HG03025 (cell line): ENCODE results near the gene ZNF624.
"Not testable (repeated sequence)": the region's sequence is repeated elsewhere in the genome, so short reads cannot be mapped to it uniquely, and the experiment has no call there.

Source experiments
- ATAC-seq: cut with Tn5 transposase; IDR thresholded peaks from one replicate; pipeline ENCODE4 v1.9.1; 2021; ENCODE audit warnings: mild to moderate bottlenecking, moderate library complexity; ENCODE audit not compliant: unreplicated experiment, low FRiP score

ZNF624 gene

DNA sequence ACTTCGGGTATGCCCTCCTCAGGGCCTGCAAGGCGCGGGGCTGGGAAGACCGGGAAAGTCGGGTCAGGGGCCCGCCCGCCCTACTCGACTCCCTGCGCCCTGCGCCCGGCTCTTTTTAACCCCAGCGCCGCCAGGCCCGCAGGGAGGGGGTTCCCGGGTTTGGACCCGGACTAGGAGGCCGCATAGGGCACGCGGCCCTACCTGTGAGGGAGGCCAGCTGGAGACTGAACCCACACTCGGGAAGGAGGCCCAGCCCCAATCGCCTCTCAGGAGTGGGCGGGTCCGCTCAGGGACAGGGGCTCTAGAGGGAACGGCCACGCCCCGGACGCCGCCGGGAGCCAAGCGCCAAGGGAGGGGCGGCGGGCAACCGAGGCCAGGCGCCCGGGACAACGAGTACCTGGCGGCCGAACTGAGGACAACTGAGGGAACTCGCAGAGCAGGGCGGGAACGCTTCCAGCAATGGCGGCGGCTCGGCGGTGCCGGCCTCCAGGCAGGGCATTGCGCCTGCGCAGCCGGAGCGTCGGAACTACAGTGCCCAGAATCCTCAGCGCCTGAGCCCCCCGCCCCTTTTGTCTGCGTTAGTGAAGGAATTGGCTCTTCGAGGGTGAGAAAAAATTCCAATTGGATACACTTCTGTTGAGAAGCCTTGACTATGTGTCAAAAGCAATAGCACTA is at the start of gene ZNF624:
Gene ZNF624 (minus strand): TSS at position 484 of the 675 bp plus-strand sequence.
- peak; percentile 93 for ATAC-seq

DNA sequence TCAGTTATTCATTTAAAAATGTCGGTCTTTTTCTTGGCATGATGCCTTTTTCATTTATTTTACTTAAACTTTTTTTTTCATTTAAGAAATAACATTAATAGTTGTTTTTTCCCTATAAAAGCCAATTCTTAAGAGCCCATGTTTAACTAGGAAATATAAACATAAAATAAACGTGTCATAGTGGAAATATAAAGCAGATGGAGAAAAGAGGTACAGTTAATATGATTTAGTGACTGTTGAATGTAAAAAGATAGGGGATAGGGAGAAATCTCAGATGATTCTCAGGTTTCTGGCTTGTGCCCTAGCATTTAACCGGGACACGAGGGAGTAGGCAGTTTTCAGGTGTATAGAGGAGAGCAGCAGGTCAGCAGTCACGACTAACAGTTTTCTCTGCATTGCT is 44.0 kb upstream of the ZNF624 start:
- ATAC-seq = not testable (repeated sequence)

DNA sequence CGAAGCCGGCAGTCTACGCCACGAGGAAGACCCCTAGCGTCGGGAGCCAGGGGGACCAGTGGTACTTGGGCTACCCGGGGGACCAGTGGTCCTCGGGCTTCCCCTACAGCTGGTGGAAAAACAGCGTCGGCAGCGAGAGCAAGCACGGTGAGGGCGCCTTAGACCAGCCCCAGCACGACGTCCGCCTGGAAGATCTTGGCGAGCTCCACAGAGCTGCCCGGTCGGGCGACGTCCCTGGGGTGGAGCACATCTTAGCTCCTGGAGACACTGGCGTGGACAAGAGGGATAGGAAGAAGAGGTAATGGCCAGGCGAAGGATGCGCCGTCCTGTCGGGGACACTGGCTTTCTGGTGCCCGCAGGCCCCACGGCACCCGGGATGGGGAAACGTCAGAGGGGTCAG is 36.8 kb upstream of the ZNF624 start:
- not testable (repeated sequence) for ATAC-seq

DNA sequence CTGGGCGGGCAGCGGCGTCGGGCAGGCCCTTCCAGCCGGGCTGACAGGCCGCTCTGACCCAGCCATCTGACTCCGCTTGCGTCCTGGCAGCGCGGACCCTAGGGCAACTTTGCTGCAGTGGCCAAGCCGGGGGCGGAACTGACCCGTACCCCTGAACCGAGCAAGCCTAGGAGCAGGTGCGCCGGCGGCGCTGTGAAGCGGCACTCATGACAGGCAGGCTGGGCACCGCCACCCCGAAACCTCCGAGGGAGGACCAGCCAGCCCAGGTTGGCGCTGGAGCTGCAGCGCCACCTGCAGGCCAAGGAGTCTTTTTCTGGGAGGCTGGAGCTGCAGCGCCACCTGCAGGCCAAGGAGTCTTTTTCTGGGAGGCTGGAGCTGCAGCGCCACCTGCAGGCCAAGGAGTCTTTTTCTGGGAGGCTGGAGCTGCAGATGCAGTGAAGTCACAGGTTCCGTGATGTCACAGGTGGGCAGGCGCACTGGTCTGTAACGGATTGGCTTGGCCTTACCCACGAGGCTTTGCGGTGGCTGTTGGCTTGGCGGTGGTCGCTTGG is 36.2 kb upstream of the ZNF624 start, which contains the start of gene CCDC144A:
Gene CCDC144A (plus strand): TSS at position 511 of the 551 bp plus-strand sequence. CDS start 160 bp downstream, outside the sequence.
- ATAC-seq = not testable (repeated sequence)

DNA sequence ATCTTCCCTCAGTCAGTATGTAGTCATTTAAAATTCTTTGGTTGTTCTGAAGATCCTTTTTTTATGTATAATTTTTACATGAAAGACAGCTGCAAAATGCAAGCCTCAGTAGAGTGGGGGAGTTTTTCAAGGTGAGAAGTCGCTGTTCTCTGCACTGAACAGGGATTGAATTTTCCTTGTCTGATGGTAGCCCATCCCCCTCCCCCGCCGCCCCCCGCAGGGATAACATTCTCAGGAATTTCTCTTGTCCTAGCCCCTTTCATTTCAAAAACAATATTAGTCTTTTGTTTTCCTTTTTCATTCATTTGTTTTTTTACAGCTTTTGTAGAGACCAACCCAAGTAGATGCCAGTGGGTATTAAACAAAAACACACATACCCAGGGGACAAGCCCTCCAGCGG is 33.5 kb upstream of the ZNF624 start:
- not testable (repeated sequence) for ATAC-seq

DNA sequence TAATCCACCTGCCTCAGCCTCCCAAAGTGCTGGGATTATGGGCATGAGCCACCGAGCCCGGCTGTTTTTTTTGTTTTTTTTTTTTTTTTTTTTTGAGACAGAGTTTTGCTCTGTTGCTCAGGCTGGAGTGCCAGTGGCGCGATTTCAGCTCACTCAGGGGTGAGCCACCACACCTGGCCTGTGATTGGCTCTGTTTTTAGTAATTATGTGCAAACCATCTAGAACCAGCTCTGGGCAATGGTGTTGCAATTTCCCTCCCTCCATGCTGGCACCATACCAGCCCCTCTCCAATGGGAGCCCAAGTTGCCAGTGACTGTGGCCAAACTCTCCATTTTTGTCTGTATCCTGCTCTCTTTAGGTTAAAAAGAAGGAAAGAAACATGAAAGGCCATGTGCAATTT is 32.4 kb upstream of the ZNF624 start:
- not testable (repeated sequence) for ATAC-seq

DNA sequence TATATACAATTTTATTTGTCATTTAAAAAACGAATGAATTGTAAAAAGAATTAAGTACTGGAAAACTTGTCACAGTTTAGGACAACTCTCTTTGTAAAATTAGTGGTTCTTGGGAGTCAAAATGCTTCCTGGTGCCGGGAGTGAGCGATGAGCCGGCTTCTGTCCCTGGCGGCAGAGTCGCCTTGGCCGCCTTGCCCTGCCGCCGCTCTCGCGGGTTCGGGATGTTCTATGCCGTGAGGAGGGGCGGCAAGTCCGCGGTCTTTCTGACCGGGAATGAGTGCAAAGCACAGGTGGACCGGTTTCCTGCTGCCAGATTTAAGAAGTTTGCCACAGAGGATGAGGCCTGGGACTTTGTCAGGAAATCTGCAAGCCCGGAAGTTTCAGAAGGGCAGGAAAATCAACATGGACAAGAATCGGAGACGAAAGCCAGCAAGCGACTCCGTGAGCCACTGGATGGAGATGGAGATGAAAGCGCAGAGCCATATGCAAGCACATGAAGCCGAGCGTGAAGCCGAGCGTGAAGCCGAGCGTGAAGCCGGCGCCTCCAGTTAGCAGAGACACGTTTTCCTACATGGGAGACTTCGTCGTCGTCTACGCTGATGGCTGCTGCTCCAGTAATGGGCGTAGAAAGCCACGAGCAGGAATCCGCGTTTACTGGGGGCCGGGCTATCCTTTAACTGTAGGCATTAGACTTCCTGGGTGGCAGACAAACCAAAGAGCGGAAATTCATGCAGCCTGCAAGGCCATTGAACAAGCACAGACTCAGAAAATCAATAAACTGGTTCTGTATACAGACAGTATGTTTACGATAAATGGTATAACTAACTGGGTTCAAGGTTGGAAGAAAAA is 29.9 kb upstream of the ZNF624 start:
- ATAC-seq = not testable (repeated sequence)

DNA sequence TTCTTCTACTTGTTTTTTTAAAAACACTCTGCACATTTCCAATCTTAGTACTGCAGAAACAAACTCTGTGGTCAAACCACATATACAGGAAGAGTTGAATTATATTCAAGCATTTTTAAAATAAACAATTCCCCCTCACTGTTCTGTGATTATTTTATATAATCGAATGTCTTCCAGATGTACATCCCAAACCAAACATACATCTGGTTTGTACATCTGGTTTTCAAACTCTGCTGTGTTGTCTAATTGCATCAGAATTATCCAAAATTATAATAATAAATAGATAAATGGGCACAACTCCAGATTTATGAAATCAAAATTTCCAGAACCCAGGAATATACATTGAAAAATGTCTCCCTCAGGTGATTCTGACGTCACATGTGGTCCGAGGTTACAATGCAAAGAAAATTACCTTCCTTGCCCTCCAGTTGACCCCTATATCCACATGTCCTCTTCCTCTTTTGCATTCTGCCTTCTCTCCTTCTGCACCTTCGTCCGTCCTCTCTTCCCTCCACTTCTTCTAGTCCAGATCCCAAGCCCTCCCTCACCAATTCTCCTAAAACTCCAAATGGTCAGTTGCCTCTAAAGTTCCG is 23.1 kb upstream of the ZNF624 start:
- ATAC-seq = no peak

DNA sequence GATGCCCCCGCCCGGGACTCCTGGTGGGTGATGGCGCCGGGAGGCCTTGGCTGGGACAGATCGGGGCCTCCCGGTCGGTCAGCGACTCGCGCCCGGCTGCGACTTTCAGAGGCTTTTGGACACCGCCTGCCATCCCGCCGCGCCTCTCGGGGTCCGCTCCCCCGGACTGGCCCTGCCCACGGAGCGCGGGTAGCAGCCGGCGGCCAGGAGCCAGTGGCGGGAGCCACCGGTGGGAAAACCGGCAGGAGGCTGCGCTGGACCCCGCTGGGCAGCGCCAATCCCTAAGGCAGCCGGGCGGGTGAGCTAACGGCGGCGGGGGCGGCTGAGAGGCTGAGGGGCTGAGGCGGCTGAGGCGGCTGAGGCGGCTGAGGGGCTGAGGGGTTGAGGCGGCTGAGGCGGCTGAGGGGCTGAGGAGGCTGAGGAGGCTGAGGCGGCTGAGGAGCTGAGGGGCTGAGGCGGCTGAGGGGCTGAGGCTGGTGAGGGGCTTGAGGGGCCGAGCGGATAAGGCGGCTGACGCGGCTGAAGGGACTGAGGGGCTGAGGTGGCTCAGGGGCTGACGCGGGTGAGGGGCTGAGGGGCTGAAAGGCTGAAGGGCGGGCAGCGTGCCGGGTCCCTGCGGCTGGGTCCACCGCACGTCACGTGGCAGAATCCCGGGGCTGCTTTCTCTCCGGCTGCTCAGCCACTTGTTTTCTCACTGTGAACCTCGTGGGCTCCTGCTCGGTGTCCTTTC is 13.4 kb upstream of the ZNF624 start:
- not testable (repeated sequence) for ATAC-seq

DNA sequence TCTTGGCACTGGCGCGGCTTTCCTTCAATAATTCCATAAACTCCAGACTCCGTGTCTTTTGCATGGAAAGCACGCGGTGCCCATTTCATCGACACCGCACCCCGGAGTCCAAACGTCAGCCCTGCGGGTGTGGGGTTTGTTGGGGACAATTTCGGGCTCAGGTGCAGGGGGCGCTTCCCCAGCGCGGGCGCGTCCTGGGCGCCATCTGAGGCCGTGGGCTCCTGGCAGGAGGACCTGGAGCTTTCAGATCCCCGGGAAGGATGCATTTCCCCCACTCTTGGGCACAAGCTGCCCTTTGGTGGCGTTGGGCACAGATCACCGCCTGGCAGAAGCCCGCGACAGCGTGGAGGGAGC is 12.9 kb upstream of the ZNF624 start:
- ATAC-seq = not testable (repeated sequence)

DNA sequence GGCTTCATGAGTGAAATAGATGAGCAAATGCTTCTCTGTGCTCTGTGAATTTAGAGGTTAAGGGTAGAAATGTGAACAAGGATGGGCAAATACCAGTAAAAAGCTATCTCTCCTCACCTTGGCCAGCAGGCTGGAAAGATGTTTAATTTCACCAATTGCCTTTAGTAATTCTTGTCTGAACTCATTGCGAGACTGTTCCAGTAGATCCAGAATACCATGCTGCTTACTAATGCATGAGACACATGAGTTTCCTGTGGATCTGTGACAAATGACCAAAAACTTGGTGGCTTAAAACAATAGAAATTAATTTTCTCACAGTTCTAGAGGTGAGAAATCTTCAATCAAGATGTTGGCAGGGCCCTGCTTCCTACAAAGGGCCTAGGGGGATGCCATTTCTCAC is 9.3 kb upstream of the ZNF624 start:
- no peak for ATAC-seq

DNA sequence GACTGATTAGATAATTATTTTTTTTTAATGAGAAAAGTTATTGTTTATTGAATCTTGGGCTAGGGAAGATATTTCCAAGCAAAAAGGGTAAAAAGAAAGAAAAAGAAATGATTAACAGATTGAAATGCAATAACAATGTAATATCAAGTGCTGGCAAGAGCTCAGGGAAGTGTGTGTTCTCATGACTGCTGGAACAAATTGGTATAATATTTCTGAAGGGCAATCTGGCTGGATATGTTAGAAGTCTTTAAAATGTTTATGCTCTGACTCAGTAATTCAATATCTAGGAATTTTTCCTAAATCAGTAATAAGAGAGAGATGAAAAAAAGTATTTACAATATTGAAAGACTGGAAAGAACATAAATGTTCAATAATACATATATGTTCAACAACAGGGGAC is 7.6 kb upstream of the ZNF624 start:
- ATAC-seq = no peak

DNA sequence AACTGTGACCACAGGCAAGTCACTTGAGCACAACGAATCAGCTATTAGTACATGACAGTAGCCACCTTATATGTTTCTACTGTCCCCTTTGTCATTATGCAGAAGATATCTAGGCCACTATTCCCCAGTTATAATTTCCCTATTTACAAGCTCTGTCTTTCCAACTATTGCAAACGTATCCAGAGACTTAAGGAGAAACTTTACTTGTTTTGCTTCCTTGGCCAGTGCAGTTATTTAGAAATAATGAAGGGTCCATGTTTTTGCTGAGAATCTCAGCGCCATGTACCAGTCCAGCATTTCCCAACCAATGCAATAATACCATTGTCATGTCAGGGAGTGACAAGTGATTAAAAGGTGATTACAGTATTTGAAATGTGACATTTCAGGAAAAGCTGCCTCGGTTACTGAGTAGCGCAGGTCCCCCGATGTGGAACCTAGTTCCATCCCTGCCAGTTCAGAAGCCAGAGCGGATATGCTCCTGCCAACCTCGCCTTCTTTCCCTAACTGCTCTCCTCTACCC is 743 bp downstream of the ZNF624 start:
- no peak for ATAC-seq

DNA sequence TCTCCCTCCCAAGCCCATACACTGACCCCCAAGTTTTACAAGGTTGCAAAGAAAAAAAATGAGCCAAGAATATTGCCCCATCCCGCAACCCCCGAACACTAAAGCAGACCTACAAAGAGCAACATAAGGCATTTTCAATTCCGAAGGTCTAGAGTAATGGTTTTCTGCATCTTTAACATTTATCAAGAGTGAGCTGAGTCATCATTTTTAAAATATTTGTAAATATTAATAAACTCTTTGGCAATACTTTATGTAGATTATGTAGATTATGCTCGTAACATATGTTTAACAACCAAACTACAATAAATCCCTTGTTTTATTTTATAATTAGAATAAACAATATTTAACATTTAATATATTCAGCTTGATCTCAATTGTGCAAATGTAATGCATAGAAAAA is 1.4 kb downstream of the ZNF624 start:
- ATAC-seq = no peak

DNA sequence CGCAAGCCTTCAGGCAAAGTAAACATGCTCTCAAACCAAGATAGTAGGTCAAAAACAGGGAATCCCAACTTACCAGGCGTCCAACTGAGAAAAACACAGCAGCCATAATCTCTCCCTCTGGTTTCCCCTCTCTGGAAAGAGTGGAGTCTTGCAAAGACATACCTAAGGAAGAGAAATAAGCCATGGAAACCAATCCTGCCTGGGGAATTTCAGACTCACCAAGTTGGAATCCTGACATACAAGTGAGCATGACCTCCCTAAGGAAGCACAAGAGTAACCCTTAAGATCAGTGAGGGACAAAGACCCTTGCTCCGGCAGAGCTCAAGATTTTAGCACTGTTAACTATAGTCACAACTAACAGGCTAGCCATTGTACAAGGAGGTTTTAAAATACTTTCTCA is 4.1 kb downstream of the ZNF624 start:
- no peak for ATAC-seq

DNA sequence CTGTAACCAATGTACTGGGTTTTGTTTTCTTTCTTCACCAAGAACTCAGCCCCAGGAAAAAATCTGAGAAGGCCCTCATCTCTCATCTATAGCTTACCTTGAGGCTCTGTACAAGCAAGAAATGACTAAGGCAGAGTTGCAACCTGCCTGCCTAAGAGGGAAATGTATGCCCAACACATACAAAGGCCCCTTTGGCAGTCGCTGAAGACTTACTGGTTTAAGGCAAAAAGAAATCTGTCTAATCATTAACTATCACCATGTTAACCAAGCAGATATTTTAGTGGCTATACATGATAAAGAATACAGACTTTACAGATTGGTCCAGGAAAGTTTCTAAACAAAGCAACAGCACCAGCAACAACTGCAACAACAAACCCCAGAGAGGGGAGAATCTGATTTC is 14.2 kb downstream of the ZNF624 start:
- ATAC-seq = no peak

DNA sequence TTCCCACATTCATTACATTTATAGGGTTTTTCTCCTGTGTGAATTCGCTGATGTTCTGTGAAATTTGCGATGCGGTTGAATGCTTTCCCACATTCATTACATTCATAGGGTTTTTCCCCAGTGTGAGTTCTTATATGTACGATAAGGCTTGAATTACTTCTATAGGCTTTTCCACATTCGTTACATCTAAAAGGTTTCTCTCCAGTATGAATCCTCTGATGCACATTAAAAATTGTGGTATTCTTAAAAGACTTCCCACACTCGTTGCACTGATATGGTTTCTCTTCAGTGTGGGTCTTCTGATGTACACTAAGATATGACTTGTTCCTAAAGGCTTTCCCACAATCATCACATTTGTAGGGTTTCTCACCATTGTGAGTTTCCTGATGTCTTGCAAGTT is 30.4 kb downstream of the ZNF624 start:
- ATAC-seq = no peak

DNA sequence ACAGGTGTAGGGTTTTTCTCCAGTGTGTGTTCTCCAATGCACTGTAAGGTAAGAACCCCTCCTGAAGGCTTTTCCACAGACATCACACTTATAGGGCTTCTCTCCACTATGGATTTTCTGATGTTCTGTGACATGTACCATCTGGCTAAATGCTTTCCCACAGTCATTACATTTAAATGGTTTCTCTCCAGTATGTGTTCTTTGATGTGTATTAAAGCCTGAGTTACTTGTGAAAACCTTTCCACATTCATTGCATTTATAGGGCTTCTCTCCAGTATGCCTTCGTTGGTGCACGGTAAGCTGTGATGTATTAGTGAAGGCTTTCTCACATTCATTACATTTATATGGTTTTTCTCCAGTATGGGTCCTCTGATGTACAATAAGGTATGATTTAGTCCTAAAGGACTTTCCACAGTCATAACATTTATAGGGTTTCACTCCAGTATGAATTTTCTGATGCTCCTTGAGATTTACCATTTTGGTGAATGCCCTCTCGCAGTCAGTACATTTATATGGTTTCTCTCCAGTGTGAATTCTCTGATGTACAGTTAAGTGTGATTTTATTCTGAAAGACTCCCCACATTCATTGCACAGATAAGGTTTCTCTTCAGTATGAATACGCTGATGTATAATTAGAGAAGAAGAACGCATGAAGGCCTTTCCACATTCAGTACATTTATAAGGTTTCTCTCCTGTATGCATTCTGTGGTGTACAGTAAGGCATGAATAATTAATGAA is 30.9 kb downstream of the ZNF624 start:
- no peak for ATAC-seq

DNA sequence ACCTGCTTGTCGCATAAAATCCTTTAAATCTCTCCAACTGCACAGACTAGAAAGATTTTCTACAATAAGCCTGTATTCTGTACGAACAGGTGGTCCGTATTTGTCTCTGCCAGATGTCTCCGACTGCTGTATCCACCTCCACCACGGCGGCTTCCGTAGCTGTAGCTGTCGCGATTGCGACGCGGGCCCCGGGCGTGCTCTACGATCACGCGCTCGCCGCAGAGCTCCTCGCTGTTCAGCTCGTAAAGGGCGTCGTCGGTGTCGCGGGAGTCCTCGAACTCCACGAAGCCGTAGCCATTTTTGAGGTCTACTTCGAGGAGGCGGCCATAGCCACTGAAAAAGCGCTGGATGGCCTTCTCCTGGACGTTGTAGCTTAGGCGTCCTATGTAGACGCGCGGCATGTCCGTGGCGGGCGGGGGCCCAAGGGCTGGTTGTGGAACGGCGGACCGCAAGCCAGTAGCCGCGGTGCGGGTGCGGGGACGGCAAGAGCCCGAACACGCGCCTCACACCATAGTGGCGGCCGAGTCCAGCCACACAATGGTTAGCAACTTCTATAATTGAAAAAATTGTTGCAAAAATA is 36.1 kb downstream of the ZNF624 start:
- ATAC-seq = no peak
